ENCODE results near the gene SLC2A9.

The SLC2A9 gene

DNA sequence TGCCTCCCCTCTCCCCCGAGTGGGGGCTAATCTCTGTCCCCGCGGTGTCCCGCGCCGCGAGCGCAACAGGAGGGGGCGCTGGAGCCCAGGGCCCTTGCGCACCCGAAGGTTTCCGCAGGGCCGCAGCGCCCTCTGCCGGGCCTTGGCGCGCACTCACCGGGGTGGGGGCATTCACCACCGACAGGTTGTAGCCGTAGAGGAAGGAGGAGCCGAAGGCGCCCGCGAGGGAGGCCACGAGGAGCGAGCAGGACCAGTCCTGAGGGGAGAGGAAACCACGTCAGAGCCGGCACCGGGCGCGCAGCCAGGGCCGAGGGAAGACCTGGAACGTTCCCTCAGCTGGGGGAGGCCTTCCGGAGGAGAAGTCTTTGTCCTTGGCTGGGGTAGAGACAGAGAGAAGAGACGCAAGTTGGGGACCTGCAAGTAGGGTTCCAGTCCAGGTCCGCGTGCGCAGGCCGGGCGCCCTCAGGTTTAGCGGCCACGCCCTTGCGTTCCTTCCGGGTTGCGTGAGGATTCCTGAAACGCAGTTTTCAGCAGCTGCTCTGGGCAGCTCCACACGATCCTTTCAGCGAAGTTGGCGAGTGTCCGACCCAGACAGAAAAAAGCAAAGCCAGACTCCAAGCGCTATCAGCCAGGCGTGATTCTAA lies 2.4 kb downstream of the SLC2A9 start:
- DNase-seq = peak; percentile 77

DNA sequence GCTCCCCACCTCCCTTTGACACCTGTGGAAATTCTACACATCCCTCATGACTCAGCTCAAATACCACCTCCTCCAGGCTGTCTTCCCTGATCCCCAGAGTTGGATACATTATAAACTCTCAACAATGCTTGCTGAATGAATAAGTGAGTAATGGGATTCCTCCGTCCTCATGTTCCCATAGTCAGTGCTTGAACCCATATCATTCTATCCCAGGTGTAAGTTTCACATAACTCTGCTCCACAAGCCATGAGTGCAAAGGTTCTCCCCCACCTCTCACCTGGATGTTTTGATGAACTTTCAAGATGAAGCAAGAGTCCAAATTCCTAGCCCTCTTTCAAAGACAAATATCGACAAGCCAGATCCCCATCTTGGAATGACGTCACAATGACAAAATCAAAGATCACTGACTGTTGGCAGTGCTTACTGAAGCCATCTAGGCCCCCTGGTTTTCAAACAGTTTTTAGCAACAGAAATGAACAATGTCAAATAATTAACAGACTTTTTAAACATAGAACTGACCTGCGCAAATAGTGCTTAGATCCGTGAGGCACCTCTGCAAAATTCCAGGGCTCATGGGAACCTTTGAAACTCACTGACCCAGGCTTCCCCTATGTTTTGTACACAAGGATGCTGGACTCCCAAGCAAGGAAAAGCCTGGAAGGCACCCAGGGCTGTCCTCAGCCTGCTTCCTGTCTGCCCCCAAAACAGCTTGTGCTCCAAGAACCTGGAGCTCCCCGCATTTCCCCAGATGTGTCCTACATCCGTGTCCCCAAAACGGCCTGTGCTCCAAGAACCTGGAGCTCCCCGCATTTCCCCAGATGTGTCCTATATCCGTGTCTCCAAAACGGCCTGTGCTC lies 4.0 kb downstream of the SLC2A9 start:
- DNase-seq = no peak

DNA sequence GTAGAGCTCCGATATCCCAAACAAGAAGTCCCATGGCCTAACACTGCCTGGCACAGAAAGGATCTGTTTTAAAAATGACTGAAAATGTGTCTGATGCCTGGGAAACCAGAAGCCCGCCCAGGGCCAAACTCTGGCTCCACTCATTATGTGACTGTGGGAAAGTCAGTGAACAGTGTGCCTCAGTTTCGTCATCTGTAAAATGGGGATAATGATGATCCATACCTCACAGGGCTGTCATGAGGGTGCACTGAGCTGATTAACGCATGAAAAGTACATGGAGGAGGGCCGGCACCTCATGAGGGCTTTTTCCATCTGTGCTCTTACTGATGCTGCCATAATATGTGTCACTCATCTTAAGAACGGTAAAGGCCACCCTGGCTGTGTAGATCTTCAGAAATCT lies 5.1 kb downstream of the SLC2A9 start:
- no peak for DNase-seq

DNA sequence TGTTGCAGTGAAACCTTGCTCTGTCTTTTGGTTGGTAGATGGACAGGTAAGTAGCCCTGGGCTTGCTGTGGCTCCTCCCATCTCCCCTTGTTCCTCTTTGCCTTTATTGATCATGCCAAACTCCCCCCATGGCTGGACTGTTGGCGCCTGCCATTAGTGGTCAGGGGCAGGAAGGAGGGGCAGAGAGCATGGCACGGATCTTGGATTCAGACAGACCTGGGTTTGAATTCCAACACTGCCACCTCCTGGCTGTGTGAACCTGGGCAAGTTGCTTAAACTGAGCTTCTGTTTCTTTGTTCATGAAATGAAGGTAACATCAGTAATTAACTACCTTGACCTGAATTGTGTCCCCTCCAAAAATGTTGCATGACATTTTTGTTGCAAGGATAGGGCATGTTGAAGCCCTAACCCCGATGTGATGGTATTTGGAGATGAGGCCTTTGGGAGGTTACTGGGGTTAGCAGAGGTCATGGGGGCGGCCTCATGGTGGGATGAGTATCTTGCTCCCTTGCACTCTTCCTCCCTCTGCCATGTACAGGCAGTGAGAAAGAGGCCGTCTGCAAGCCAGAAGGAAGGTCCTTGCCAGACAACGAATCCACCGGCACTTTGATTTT lies 6.0 kb downstream of the SLC2A9 start:
- no peak for DNase-seq

DNA sequence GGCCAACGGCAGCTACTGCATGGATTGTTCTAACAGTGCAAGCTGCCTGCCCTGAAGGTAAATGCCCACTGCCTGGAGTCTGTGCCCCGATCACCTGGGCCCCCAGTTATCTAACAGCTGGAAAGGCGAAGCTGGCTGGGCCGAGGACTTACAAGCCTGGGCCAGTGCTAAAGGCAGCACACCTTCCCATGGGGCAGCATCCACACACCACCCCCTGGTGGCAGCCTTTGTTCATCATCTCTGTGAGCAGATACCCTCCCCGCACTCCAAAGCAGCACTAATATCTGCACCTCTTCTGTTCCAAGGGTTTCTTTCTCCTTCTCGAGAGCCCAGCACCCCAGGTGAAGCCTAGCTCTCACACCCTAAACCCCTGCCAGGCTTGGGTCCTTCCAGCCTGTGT lies 7.6 kb downstream of the SLC2A9 start:
- no peak for DNase-seq

DNA sequence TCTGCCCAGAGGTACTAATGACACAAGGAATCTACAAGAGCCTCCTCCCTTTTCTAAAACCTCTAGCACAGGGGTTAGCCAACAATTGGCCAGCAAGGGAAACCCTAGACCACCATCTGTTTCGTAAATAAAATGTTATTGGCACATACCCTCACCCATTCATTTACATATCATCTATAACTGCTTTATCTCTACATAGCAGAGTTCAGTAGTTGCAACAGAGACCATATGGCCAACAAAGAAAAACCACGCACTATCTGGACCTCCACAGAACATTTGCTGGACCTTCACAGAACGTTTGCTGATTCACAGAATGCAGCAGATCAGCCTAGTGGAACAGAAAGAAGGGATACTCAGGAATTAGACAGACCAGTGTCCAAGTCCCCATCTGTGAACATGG lies 9.4 kb downstream of the SLC2A9 start:
- DNase-seq = no peak

DNA sequence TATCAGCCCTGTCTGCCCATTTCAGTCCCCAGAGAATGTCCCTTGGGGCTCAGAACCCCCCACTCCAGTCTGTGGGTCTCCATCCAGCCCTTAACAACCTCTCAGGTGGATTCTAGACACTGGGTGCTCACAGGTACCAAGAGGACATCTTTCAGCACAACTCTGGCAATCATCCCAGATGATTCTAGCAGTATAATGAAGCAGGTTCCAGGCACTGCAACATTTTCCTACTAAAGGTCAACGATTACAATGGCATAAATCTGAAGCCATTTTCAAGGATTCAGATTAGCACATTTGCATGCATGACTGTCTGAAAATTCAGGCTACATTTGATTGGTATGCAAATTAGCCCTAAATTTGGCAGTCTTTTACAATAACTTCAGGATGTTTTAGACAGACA lies 10.0 kb downstream of the SLC2A9 start:
- no peak for DNase-seq

DNA sequence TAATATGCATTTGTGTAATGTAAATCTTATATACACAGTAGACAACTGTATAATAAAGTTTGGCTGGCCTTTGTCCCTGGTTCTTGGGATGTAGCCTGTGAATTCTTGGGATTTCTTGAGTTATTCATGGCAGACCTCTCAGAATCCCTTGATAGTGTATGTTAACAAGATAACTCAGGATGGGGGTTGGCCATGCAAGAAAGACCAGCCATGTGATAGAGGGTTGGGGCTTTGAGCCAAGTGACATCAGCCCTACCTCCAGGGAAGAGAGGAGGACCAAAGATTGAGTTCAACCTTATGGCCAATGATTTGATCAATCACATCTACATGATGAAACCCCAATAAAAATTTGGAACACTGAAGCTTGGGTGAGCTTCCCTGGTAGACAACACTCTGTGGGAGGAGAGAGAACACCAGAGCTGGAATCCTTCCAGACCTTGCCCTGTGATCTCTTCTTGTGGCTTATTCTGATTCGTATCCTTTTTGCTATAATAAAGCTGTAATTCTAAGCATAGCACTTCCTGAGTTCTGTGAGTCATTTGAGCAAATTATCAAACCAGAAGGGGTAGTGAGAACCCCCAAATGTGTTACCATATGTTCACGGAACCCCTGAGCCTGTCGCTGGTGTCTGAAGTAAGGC lies 11.3 kb downstream of the SLC2A9 start:
- DNase-seq = no peak

DNA sequence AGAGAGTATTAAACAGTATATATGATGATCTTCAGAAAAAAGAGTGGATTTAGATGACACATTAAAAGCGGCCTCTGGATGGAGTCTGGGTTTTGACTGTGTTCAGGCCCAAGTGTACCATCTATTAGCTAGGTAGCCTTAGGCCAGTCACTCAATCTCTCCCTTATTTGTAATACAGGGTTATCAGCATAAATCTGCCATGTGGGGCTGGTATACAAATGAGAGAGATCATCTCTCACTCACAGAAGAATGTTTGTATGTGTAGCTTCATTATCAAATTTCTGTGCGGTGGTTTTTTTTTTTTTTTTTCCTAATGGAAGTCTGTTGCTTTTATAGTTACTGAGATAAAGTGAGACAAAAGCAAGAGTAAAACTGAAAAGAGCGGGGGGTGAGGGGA lies 12.7 kb downstream of the SLC2A9 start:
- DNase-seq = no peak

DNA sequence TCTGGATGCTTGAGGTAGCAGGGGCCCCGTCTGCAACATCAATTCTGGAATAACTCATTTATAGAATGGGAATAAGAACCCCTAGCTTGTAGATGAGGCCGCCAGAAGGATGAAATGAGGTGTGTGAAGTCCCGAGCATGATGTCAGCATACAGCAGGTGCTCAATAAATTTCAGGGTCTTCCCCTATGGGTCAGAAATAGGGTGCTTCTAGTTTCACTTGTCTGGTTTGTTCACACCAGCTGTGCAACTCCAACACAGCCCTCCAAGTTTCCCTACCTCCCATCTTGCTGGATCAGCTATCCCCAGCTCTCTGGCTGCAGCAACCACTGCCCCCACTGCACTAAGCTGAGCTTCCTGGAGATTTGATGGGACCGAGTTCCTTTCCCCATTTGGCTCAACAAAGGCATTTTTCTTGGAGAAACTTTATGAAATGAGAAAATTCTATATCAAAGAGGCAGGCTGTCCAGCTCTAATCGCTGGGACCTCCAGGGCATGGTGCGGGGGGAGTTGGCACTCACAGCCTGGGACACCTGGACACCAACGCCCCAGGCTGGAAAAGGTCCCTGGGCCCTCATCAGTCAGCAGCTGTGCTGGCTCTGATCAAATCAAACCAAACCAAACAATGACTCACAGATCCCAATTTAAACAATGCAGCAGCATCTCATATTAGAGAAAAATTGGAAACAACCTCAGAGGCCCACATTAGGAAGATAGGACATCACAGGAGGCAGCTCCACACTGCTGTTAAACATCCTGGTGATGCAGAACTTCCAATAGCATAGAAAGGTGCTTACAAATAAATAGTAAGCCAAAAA lies 13.3 kb downstream of the SLC2A9 start:
- no peak for DNase-seq

DNA sequence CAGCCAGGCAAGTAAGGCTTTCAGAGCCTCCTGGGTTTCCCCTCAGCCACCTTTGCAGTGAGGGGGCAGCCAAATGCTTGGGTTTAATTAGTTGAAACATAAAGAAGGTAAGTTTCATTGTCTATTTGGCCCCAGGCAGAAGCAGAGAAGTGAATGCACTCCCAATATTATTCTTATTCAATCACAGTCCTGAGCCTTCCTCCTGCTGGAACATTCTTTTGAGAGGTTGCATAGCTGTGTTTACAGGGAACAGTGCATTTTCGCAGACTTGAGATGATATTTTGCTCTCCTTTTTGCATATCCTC lies 13.9 kb downstream of the SLC2A9 start:
- DNase-seq = no peak

DNA sequence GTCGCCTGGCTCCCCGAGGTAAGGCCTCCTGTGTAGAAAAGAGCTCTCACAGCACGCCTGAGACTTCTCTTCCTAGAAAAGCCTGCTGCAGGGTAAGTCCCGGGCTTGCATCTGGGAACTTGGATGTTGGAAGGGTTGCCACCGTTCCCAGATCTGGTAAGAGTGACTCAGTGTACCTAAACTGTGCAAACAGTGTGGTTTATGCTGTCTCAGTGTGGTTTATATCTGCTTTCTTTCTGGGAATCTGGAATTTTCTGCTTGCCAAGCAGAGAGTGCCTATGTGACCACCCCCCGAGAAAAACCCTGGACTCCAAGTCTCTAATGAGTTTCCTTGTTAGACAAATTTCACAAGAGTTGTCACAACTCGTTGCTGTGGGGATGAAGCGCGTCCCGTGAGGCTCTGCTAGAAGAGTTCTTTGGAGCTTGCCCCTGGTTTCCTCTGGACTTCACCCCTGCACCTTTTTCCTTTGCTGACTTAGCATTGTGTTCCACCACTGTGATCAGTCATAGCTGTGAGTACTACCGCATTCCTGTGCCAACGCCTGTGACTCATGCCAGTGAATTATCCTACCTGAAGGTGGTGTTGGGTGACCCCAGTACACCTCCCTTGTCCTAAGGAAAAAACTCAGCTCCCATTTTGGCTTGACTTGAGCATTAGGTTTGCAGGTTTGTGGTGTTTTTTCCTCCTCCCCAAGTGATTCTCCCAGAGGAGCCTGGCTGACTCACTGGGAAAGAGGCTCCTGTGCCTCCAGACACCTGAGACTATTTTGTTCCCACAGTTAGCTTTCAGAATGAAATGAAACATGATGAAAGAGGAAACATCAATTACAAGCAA lies 14.5 kb downstream of the SLC2A9 start:
- DNase-seq = no peak

DNA sequence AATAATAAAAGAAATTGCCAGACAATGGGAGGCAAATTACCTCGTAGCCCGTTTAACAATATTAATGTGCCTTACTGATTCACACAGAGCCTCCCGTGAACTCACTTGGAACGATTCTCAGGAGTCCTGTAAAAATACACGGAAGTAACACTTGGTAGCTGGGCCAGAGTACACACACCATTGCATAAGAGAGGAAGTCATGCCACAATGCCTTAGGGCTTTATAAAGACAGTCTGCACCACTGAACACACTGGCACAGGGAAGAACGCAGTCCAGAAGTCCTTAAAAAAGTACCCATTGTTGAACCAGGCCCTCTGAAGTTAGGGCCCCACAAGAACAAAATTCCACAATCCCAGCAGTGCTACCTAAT lies 15.1 kb downstream of the SLC2A9 start:
- no peak for DNase-seq

DNA sequence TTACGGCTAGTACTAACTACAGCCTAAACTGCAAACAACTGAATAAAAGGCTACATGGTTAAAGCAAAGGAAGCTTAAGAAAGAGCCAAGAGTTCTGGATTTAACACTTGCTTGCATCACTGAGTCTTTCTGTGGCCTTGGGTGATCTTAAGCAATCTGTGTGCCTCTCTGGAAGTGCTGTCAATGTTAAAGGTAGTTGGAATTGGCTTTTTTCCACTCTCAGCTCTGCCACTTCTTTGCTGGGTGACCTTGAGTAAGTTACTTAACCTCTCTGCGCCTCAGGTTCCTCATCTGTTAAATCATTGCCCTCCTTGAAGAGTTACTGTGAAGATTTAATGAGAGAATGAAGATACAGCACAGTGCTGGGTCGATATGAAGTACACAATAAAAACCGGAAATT lies 15.7 kb downstream of the SLC2A9 start:
- no peak for DNase-seq

DNA sequence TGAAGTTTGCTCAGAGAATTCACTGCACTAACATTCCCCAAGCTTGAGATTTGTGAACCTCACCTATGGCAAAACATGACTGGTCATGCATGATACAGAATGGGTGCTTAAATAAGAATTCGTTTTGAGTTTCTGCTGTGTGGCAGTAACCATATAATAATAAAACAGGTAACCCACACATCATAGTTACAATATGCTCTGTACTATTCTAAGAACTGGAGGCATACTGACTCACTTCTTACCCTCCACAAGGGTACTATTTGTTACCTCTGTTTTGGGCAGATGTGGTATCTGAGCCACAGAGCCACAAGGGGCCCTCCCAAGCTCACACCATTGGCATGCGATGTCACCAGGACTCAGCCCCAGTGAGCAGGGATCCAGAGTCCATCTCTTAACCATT lies 17.6 kb downstream of the SLC2A9 start:
- no peak for DNase-seq

DNA sequence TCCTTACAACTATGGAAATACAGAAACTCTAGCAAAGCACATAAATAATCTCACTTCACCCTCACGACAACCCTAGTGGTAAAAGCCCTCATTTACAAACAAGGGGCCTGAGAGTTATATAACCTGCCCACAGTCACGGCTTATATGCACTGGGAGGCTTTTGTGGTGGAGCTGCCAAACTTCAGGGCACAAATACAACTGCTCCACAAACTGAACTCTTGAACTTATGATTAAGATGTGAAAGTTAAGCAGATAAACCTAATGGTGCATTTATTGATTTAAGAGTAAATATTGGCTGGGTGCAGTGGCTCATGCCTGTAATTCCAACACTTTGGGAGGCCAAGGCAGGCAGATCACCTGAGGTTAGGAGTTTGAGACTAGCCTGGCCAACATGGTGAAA lies 19.0 kb downstream of the SLC2A9 start:
- no peak for DNase-seq

DNA sequence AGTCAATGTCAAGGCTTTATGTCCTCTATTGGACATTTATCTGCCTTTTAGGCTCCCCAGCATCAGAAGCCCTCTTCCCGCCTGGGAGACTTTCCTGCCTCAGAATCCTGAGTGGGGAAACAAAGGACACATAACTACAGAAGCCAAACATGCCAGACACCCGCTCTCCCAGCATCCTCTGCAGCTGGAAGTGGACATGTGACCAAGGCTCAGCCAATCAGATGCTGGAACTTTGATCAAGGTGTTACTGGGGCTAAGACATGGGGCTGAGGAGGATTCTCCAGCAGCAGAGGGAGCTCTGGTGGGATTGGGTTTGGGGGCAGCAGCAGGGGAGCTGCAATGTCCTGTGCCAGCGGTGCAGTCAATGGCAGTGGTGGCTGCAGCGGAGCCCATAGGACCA lies 19.5 kb downstream of the SLC2A9 start:
- no peak for DNase-seq

DNA sequence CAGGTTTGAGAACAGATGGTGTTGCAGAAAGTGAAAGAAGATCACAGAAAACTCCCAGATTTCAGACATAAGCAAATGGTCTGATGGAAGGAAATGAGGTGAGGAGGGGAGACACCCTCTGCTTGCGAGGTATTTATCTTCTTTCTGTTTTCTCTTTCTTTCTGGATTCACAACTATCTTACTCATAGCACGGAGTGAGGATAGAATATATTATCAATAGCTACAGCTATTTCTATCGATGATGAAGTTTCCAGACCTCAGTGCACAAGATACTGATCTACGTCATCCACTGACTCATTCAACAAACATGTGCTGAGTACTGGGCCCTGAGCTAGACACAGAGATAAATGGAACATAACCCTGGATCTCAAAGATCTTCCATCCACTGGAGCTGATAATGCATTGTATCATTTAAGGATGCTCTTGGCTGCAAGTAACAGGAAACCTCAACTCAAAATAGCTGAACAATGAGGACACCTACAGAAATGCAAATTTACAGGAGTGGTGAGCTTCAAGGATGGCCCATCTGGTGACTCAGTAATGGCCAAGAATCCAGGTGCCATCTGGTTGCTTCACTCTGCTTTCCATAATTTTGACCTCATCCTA lies 21.2 kb downstream of the SLC2A9 start:
- no peak for DNase-seq

DNA sequence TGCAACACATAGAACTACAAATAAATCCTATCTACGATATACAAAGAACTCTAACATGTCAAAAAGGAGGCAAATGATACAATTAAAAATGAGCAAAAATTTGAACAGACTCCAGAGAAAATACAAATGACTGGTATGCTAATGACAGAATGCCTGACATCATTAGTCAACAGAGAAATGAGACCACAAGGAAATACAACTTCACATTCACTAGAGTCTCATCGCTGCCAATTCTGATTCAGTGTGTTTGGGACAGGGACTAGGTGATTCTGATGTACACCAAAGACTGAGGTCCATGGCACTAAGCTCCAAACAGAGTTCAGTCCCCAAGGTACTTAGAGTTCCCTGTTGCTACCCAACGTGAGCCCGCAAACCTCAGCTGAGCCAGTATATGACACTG lies 23.4 kb downstream of the SLC2A9 start:
- no peak for DNase-seq

DNA sequence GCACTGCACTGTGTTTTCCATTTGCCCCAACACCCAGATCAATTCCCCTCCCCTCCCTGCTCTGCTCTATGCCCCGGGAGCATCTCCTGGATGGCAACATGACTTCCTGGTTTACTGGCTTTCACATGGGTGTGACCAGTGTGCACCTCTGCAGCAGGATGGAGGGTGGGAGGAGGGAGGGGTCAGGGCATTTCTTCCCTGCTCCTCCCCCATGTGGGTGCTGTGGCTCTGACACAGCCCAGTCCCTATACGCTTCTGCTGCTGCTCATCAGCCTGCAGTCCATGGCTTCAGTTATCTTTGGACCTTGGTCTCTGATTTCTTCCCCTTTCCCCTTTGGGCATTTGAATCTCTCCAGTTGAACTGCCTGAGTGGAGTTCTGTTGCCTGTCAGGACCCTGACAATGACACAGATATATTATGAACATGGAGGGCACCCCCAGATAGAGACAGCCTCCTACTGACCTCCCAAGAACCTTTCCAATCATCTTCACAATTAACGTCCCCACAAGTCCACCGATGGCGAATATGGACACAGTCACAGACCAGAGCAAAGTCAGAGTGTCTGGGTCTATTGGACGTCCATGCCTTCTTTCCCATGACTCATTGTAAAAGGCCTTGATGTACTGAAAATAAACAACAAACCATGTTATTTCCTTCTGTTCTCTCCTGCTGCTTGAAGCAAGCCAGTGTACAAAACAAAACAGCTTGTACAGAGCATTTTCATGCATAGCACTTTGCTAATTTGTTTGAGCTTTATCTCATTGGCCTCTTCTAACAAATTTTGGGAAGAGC lies 24.8 kb downstream of the SLC2A9 start:
- no peak for DNase-seq

All from activated CD4-positive, alpha-beta T cell treated with anti-CD3 and anti-CD28 coated beads for 1 hour (primary cell).